Aorta (tissue), 4 donors: ENCODE measurements around the gene LIX1L. TPM values are rescaled to one million over a fixed set of nuclear protein-coding genes. Genes with fewer than 3 reads are reported as not detected.

Source experiments
- polyA plus RNA-seq, 2 donors: library from polyadenylated mRNA; stranded (reverse); fragments of 200-250 nt; gene quantifications; one replicate each; pipeline ENCODE4 v1.2.3, GENCODE V29; 2013
- total RNA-seq, 2 donors: library from RNA; stranded (reverse); fragmentation: NEBNext Ultra II Directional; extraction: Animal tissue kit (Norgen Biotek cat#: 25700); gene quantifications; one replicate each; pipeline ENCODE4 v1.2.1, GENCODE V29; 2021
- donor health status: healthy with polysubstance abuse.
- donor health status: Bipolar disorder and iron deficiency.
- donor health status: DM: no; HTN: no; CAD: no.
- donor health status: DM: yes; HTN: yes; CAD: no.

Gene LIX1L
- total and polyA plus RNA-seq, 4 donors, result 18.0 to 60.0 (median 41.3) TPM

Other genes starting within 250 kb of the LIX1L start
- under 1 TPM in 1 of 2 donors, not detected in 1; 0.30 TPM for gene CD160, start 238.5 kb downstream of the LIX1L start, total RNA-seq
- gene CD160, start 238.5 kb downstream of the LIX1L start, polyA plus RNA-seq, result 1 to 10 TPM in 1 of 2 donors, not detected in 1; 1.0 TPM
- gene RNF115, start 133.9 kb downstream of the LIX1L start, total RNA-seq, result 10 to 100 TPM; 29.7 to 60.3 TPM
- 10 to 100 TPM; 13.3 to 14.4 TPM for gene RNF115, start 133.9 kb downstream of the LIX1L start, polyA plus RNA-seq
- 10 to 100 TPM; 23.8 to 25.9 TPM for gene POLR3C, start 133.8 kb downstream of the LIX1L start, total RNA-seq
- 10 to 100 TPM; 14.8 to 21.0 TPM for gene POLR3C, start 133.8 kb downstream of the LIX1L start, polyA plus RNA-seq
- 1 to 10 TPM; 1.2 to 2.7 TPM for gene NUDT17, start 112.4 kb downstream of the LIX1L start, total RNA-seq
- gene NUDT17, start 112.4 kb downstream of the LIX1L start, polyA plus RNA-seq, result 1 to 10 TPM; 4.0 to 4.1 TPM
- 10 to 100 TPM; 44.5 to 60.6 TPM for gene PIAS3, start 98.9 kb downstream of the LIX1L start, total RNA-seq
- gene PIAS3, start 98.9 kb downstream of the LIX1L start, polyA plus RNA-seq, result 10 to 100 TPM; 12.3 to 81.7 TPM
- gene ANKRD35, start 72.2 kb downstream of the LIX1L start, total RNA-seq, result 1 to 10 TPM; 3.8 to 7.2 TPM
- gene ANKRD35, start 72.2 kb downstream of the LIX1L start, polyA plus RNA-seq, result 10 to 100 TPM in 1 of 2 donors, 1 to 10 TPM in 1; 8.4 to 23.6 TPM
- 100 to 1,000 TPM in 1 of 2 donors, 10 to 100 TPM in 1; 74.6 to 123 TPM for gene ITGA10, start 48.0 kb downstream of the LIX1L start, total RNA-seq
- 100 to 1,000 TPM in 1 of 2 donors, 1 to 10 TPM in 1; 7.6 to 296 TPM for gene ITGA10, start 48.0 kb downstream of the LIX1L start, polyA plus RNA-seq
- gene PEX11B, start 39.3 kb downstream of the LIX1L start, total RNA-seq, result 10 to 100 TPM; 14.9 to 20.6 TPM
- gene PEX11B, start 39.3 kb downstream of the LIX1L start, polyA plus RNA-seq, result 10 to 100 TPM; 10.0 to 18.2 TPM
- gene RBM8A, start 30.5 kb downstream of the LIX1L start, total RNA-seq, result 10 to 100 TPM; 81.2 to 84.5 TPM
- 10 to 100 TPM; 42.6 to 74.1 TPM for gene RBM8A, start 30.5 kb downstream of the LIX1L start, polyA plus RNA-seq
- gene ANKRD34A, start 6.6 kb upstream of the LIX1L start, total RNA-seq, result 1 to 10 TPM; 1.4 to 2.2 TPM
- gene ANKRD34A, start 6.6 kb upstream of the LIX1L start, polyA plus RNA-seq, result 1 to 10 TPM in 1 of 2 donors, under 1 TPM in 1; 0.63 to 1.9 TPM
- gene POLR3GL, start 6.7 kb upstream of the LIX1L start, total RNA-seq, result 10 to 100 TPM; 23.8 to 26.4 TPM
- gene POLR3GL, start 6.7 kb upstream of the LIX1L start, polyA plus RNA-seq, result 10 to 100 TPM; 73.4 to 89.0 TPM
- gene TXNIP, start 38.6 kb upstream of the LIX1L start, total RNA-seq, result 100 to 1,000 TPM; 354 to 536 TPM
- 100 to 1,000 TPM in 1 of 2 donors, 10 to 100 TPM in 1; 83.1 to 169 TPM for gene TXNIP, start 38.6 kb upstream of the LIX1L start, polyA plus RNA-seq
- gene HJV, start 63.7 kb upstream of the LIX1L start, total RNA-seq, result not detected
- gene HJV, start 63.7 kb upstream of the LIX1L start, polyA plus RNA-seq, result not detected
- gene NBPF10, start 186.8 kb upstream of the LIX1L start, total RNA-seq, result 1 to 10 TPM; 4.8 to 6.1 TPM
- 1 to 10 TPM in 1 of 2 donors, under 1 TPM in 1; 0.88 to 1.2 TPM for gene NBPF10, start 186.8 kb upstream of the LIX1L start, polyA plus RNA-seq